ENCODE measurements around the gene VPS72. TPM values are rescaled to one million over a fixed set of nuclear protein-coding genes. Genes with fewer than 3 reads are reported as not detected.

The VPS72 gene
- total and polyA plus RNA-seq, 10 of the 15 experiments (the other 5 are each of a cell fraction or from before 2014, with no cell fraction given) = 6.7 to 77.8 (median 58.1) TPM

Other genes with a start within 250 kb of the VPS72 start
Only the 7 nearest of the 21 such genes appear.
- gene SEMA6C, start 43.6 kb downstream of the VPS72 start, total RNA-seq (2014; rRNA removed) = 0.11 and 0.73 TPM in 2 replicates
- gene SEMA6C, start 43.6 kb downstream of the VPS72 start, total RNA-seq (2014; rRNA removed; fragmentation: Illumina TruSeq; extraction: Trizol) = 0.18 and 0.32 TPM in 2 replicates
- 1.4 and 1.6 TPM in 2 replicates for gene SEMA6C, start 43.6 kb downstream of the VPS72 start, total RNA-seq (2021)
- gene SEMA6C, start 43.6 kb downstream of the VPS72 start, polyA plus RNA-seq (2011; rRNA removed) = 0.07 and 0.18 TPM in 2 replicates
- 0.10 and 0.29 TPM in 2 replicates for gene SEMA6C, start 43.6 kb downstream of the VPS72 start, polyA plus RNA-seq (2014; fragmentation: Illumina TruSeq; extraction: Trizol)
- under 1 TPM in 1 of 2 experiments, not detected in 1; 0.22 TPM for gene SEMA6C, start 43.6 kb downstream of the VPS72 start, polyA plus RNA-seq (2014; fragmentation: Nextera tagmentation; extraction: Ambion mirVana)
- gene SEMA6C, start 43.6 kb downstream of the VPS72 start, polyA plus RNA-seq (2014; rRNA removed) = 1.1 and 2.2 TPM in 2 replicates
- gene SEMA6C, start 43.6 kb downstream of the VPS72 start, polyA plus RNA-seq (2016; fragmentation: Nextera tagmentation; extraction: Ambion mirVana) = under 1 TPM; 0.13 to 0.34 TPM
- 13.6 and 14.4 TPM in 2 replicates for gene TNFAIP8L2, start 33.5 kb downstream of the VPS72 start, total RNA-seq (2014; rRNA removed)
- gene TNFAIP8L2, start 33.5 kb downstream of the VPS72 start, total RNA-seq (2014; rRNA removed; fragmentation: Illumina TruSeq; extraction: Trizol) = 9.0 and 10.0 TPM in 2 replicates
- gene TNFAIP8L2, start 33.5 kb downstream of the VPS72 start, total RNA-seq (2021) = 5.4 and 6.2 TPM in 2 replicates
- gene TNFAIP8L2, start 33.5 kb downstream of the VPS72 start, polyA plus RNA-seq (2011; rRNA removed) = 12.9 and 16.7 TPM in 2 replicates
- 7.4 and 7.7 TPM in 2 replicates for gene TNFAIP8L2, start 33.5 kb downstream of the VPS72 start, polyA plus RNA-seq (2014; fragmentation: Illumina TruSeq; extraction: Trizol)
- gene TNFAIP8L2, start 33.5 kb downstream of the VPS72 start, polyA plus RNA-seq (2014; fragmentation: Nextera tagmentation; extraction: Ambion mirVana) = 10 to 100 TPM; 23.9 to 26.3 TPM
- gene TNFAIP8L2, start 33.5 kb downstream of the VPS72 start, polyA plus RNA-seq (2014; rRNA removed) = 12.1 and 14.8 TPM in 2 replicates
- 10 to 100 TPM; 12.0 to 15.7 TPM for gene TNFAIP8L2, start 33.5 kb downstream of the VPS72 start, polyA plus RNA-seq (2016; fragmentation: Nextera tagmentation; extraction: Ambion mirVana)
- gene LYSMD1, start 24.3 kb downstream of the VPS72 start, total RNA-seq (2014; rRNA removed) = 10.4 and 12.8 TPM in 2 replicates
- 8.2 and 9.6 TPM in 2 replicates for gene LYSMD1, start 24.3 kb downstream of the VPS72 start, total RNA-seq (2014; rRNA removed; fragmentation: Illumina TruSeq; extraction: Trizol)
- 7.8 and 8.0 TPM in 2 replicates for gene LYSMD1, start 24.3 kb downstream of the VPS72 start, total RNA-seq (2021)
- 5.1 and 6.1 TPM in 2 replicates for gene LYSMD1, start 24.3 kb downstream of the VPS72 start, polyA plus RNA-seq (2011; rRNA removed)
- 9.2 and 10.1 TPM in 2 replicates for gene LYSMD1, start 24.3 kb downstream of the VPS72 start, polyA plus RNA-seq (2014; fragmentation: Illumina TruSeq; extraction: Trizol)
- gene LYSMD1, start 24.3 kb downstream of the VPS72 start, polyA plus RNA-seq (2014; fragmentation: Nextera tagmentation; extraction: Ambion mirVana) = 1 to 10 TPM in 1 of 2 experiments, under 1 TPM in 1; 0.80 to 1.9 TPM
- gene LYSMD1, start 24.3 kb downstream of the VPS72 start, polyA plus RNA-seq (2014; rRNA removed) = 7.5 and 9.2 TPM in 2 replicates
- gene LYSMD1, start 24.3 kb downstream of the VPS72 start, polyA plus RNA-seq (2016; fragmentation: Nextera tagmentation; extraction: Ambion mirVana) = 1 to 10 TPM; 1.9 to 3.5 TPM
- gene SCNM1, start 24.1 kb downstream of the VPS72 start, total RNA-seq (2014; rRNA removed) = 70.8 and 80.8 TPM in 2 replicates
- gene SCNM1, start 24.1 kb downstream of the VPS72 start, total RNA-seq (2014; rRNA removed; fragmentation: Illumina TruSeq; extraction: Trizol) = 55.3 and 66.5 TPM in 2 replicates
- 47.6 and 51.0 TPM in 2 replicates for gene SCNM1, start 24.1 kb downstream of the VPS72 start, total RNA-seq (2021)
- gene SCNM1, start 24.1 kb downstream of the VPS72 start, polyA plus RNA-seq (2011; rRNA removed) = 19.7 and 25.8 TPM in 2 replicates
- gene SCNM1, start 24.1 kb downstream of the VPS72 start, polyA plus RNA-seq (2014; fragmentation: Illumina TruSeq; extraction: Trizol) = 55.5 and 89.7 TPM in 2 replicates
- gene SCNM1, start 24.1 kb downstream of the VPS72 start, polyA plus RNA-seq (2014; fragmentation: Nextera tagmentation; extraction: Ambion mirVana) = 100 to 1,000 TPM; 191 to 207 TPM
- gene SCNM1, start 24.1 kb downstream of the VPS72 start, polyA plus RNA-seq (2014; rRNA removed) = 43.0 and 45.1 TPM in 2 replicates
- 10 to 100 TPM; 83.0 to 87.4 TPM for gene SCNM1, start 24.1 kb downstream of the VPS72 start, polyA plus RNA-seq (2016; fragmentation: Nextera tagmentation; extraction: Ambion mirVana)
- 0.38 and 0.56 TPM in 2 replicates for gene TMOD4, start 14.2 kb downstream of the VPS72 start, total RNA-seq (2014; rRNA removed)
- gene TMOD4, start 14.2 kb downstream of the VPS72 start, total RNA-seq (2014; rRNA removed; fragmentation: Illumina TruSeq; extraction: Trizol) = not detected in 2 replicates
- gene TMOD4, start 14.2 kb downstream of the VPS72 start, total RNA-seq (2021) = 1.2 TPM in 1 of 2 replicates, not detected in the other
- 0.98 and 1.4 TPM in 2 replicates for gene TMOD4, start 14.2 kb downstream of the VPS72 start, polyA plus RNA-seq (2011; rRNA removed)
- gene TMOD4, start 14.2 kb downstream of the VPS72 start, polyA plus RNA-seq (2014; fragmentation: Illumina TruSeq; extraction: Trizol) = 0.38 and 1.1 TPM in 2 replicates
- gene TMOD4, start 14.2 kb downstream of the VPS72 start, polyA plus RNA-seq (2014; fragmentation: Nextera tagmentation; extraction: Ambion mirVana) = under 1 TPM; 0.45 to 0.51 TPM
- 0.41 and 0.43 TPM in 2 replicates for gene TMOD4, start 14.2 kb downstream of the VPS72 start, polyA plus RNA-seq (2014; rRNA removed)
- gene TMOD4, start 14.2 kb downstream of the VPS72 start, polyA plus RNA-seq (2016; fragmentation: Nextera tagmentation; extraction: Ambion mirVana) = under 1 TPM; 0.30 to 0.50 TPM
- 66.3 and 68.7 TPM in 2 replicates for gene PIP5K1A, start 8.4 kb upstream of the VPS72 start, total RNA-seq (2014; rRNA removed)
- 50.2 and 55.8 TPM in 2 replicates for gene PIP5K1A, start 8.4 kb upstream of the VPS72 start, total RNA-seq (2014; rRNA removed; fragmentation: Illumina TruSeq; extraction: Trizol)
- gene PIP5K1A, start 8.4 kb upstream of the VPS72 start, total RNA-seq (2021) = 58.1 and 58.4 TPM in 2 replicates
- 81.0 and 114 TPM in 2 replicates for gene PIP5K1A, start 8.4 kb upstream of the VPS72 start, polyA plus RNA-seq (2011; rRNA removed)
- gene PIP5K1A, start 8.4 kb upstream of the VPS72 start, polyA plus RNA-seq (2014; fragmentation: Illumina TruSeq; extraction: Trizol) = 75.0 and 96.5 TPM in 2 replicates
- 1 to 10 TPM; 4.5 to 5.8 TPM for gene PIP5K1A, start 8.4 kb upstream of the VPS72 start, polyA plus RNA-seq (2014; fragmentation: Nextera tagmentation; extraction: Ambion mirVana)
- 50.7 and 52.7 TPM in 2 replicates for gene PIP5K1A, start 8.4 kb upstream of the VPS72 start, polyA plus RNA-seq (2014; rRNA removed)
- gene PIP5K1A, start 8.4 kb upstream of the VPS72 start, polyA plus RNA-seq (2016; fragmentation: Nextera tagmentation; extraction: Ambion mirVana) = 10 to 100 TPM; 25.7 to 26.4 TPM
- gene PSMD4, start 64.5 kb upstream of the VPS72 start, total RNA-seq (2014; rRNA removed) = 167 and 169 TPM in 2 replicates
- 201 and 209 TPM in 2 replicates for gene PSMD4, start 64.5 kb upstream of the VPS72 start, total RNA-seq (2014; rRNA removed; fragmentation: Illumina TruSeq; extraction: Trizol)
- gene PSMD4, start 64.5 kb upstream of the VPS72 start, total RNA-seq (2021) = 179 and 186 TPM in 2 replicates
- 221 and 241 TPM in 2 replicates for gene PSMD4, start 64.5 kb upstream of the VPS72 start, polyA plus RNA-seq (2011; rRNA removed)
- gene PSMD4, start 64.5 kb upstream of the VPS72 start, polyA plus RNA-seq (2014; fragmentation: Illumina TruSeq; extraction: Trizol) = 145 and 174 TPM in 2 replicates
- gene PSMD4, start 64.5 kb upstream of the VPS72 start, polyA plus RNA-seq (2014; fragmentation: Nextera tagmentation; extraction: Ambion mirVana) = 100 to 1,000 TPM; 129 to 190 TPM
- gene PSMD4, start 64.5 kb upstream of the VPS72 start, polyA plus RNA-seq (2014; rRNA removed) = 165 and 182 TPM in 2 replicates
- gene PSMD4, start 64.5 kb upstream of the VPS72 start, polyA plus RNA-seq (2016; fragmentation: Nextera tagmentation; extraction: Ambion mirVana) = 100 to 1,000 TPM; 264 to 281 TPM